ENCODE results near the gene EMID1.
"Not testable (repeated sequence)": the region's sequence is repeated elsewhere in the genome, so short reads cannot be mapped to it uniquely, and the experiment has no call there.

EMID1 gene

DNA sequence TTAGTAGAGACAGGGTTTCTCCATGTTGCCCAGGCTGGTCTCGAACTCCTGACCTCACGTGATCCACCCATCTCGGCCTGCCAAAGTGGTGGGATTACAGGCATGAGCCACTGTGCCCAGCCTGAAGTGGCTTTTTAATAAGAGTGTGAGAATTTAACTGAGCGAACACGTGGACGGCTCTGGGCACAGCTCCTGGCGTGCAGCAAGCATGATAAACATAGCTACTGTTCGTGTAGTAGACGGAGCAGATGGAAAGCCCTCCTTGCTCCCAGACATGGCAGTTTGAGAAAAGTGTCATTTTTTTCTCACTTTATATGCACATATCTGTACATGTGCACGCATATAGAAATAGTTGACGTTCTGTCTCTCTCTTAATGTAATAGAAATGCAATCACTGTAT lies 7.0 kb downstream of the EMID1 start:
- no peak for DNase-seq

- DNase-seq, result no peak
These were observed 7.8 kb downstream of the EMID1 start for GRCh38 chr22:29213493-29213892.

DNA sequence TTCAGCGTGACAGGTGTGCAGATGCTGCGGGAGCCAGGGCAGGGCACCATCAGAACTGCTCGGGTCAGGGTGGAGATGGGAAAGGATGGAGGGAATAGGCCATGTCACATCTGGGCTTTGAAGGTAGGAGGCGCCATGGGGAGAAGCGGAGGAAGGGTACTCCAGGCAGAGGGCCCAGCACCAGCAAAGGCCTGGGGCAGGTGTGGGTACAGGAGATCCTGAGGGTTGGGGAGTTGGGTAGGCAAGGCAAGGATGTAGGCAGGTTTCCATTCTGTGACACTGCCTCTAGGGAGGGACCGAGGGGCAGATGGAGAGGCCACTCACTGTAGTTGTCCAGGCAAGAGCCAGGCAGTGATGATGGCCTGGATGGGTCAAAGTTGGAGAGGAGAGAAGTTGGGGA lies 8.5 kb downstream of the EMID1 start:
- no peak for DNase-seq

DNA sequence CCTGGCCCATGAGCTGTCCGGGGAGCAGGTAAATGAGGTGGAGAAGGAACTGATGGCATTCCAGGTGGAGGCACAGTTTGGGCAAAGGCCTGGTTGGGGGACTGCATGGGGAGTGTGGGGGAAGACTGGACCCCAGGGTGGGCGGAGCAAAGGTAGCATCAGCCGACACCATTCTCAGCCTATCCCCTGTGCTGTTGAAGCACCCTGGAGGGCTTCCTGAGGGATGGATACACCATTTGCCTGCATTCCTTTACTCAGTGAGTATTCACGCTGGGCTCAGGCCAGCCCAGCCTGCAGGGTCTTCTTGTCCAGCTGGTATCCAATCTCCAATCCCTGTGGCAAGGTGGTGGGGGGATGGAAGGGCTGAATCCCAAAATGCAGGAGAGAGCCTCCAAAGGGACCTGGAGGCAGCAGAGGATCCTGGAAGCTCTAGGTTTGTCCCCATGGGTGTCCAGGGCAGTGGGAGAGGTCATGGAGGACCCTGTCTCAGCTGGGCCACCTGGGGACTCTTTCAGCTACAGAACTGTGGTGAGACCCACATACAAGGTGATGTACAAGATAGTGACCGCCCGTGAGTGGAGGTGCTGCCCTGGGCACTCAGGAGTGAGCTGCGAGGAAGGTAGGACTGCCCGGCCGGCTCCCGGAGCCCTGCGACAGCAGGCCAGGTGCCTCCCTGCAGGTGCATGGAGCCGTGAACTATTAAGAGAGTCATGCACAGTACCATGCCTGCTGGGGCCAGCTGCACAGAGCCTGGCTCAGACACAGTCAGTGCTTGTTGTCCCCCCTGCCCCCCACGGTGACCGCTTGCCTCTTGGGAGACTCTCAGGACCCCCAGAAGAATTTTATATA lies 9.5 kb downstream of the EMID1 start:
- no peak for DNase-seq

DNA sequence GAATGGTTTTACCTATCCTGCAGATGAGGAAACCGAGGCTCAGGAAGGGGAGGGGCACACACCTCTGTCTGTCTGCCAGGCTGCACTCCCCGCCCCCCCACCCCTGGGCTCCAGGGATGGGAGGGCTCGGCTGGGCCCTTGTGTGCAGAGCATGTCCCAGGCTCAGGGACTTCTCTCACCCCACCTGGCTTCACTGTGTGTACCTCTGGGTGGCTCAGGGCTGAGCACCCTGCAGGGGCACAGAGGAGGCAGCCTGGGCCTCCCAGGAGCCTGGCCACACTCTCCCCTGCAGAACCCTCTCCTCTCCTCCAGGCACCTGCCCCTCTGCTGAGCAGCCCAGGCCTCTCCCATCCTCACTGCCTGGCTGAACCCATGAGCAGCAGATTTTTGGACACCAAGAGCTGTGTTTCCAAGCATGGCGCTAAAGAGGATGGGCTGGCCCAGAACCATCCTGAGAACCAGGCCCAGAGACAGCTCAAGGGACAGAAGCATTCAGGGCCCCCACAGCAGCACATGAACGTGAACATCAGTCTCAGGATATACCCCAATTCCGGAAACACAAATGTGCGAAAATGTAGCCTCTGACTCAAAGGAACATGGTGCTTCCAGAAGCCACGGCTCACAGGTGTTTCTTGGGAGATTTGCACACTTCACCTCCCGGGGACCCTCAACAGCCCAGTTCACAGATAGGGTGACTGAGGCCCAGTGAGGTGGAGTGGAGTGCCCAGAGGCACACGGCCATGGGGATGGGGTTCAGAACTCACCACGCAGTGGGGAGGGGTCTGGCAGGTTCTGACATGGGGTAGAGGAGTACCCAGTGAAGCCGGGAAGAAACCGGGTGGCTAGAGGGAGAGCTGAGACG lies 10.5 kb downstream of the EMID1 start:
- DNase-seq, result no peak

DNA sequence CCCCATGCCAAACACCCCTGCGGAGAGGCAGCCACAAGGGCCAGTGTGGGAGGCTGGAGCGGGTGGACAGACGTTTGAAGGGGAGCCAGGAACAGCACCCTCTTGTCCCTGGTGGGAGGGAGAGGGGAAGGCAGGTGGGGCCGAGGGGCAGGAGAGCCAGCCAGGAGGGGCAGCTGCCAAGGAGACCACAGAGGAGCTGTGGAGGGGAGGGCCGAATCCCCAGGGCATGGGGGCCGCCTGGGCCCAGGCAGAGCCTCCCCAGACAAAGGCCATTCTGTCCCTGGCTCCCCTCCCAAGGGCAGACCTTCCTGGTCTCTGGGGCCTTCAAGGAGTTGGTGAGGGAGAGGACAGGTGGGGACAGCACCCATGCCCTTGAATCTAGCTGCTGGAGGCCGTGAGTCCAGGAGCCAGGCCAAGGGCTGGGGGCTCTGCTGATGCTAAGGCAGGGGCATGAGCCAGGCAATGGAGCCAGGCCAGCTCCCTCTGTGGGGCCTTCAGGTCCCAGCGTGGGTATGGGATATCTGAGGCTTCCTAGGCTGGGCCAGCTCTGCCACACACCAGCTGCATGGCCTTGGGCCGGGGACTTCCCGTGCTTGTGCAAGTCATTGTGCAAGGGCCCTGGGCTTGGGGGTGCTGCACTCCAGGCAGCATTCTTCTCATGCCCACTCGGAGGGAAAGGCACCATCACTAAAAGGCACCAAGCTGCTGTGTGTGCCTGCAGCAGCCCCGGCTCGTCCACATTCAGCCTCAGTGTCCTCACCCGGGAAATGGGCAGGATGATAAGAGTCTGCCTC lies 11.4 kb downstream of the EMID1 start:
- no peak for DNase-seq

DNA sequence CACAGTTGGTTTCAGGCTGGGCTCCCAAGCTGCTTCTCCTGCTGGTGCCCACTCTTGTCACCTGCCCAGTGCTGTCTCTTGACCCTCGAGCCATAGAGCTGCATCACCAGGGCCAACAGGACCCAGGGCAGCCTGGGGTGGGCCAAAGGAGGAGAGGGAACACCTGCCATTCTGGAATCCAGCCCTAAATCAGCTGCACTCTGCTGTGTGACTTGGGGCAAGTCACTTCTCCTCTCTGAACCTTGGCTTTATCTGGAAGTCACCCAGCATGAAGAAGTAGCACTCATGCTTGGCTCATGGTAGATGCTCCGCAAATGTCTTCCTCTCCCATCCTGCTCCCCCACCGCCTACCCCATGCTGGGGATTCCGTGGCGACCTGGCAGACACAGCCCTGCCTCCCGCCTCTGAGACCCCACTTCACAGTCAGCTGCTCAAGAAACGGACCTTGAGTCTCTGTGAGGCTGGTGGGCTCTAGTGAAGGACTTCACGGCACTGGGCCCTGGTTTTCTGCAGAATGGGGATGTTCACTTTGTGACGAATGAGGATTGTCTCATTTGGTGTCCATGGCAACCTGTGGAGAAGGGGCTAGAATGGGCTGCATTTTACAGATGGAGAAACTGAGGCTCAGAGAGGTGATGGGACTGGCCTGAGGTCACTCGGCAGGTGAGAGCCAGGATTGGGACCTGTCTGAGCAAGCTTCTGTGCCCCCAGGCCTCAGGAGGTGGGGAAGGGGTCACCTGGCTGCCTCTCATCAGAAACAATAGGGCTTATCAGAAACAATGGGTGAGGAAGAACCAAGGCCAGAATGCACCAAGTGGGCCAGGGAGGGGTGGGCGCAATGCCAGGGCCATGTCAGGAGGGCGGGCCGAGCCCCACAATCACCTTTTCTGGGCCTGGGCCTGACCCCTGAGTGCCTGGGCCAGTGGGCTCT lies 12.4 kb downstream of the EMID1 start:
- no peak for DNase-seq

DNA sequence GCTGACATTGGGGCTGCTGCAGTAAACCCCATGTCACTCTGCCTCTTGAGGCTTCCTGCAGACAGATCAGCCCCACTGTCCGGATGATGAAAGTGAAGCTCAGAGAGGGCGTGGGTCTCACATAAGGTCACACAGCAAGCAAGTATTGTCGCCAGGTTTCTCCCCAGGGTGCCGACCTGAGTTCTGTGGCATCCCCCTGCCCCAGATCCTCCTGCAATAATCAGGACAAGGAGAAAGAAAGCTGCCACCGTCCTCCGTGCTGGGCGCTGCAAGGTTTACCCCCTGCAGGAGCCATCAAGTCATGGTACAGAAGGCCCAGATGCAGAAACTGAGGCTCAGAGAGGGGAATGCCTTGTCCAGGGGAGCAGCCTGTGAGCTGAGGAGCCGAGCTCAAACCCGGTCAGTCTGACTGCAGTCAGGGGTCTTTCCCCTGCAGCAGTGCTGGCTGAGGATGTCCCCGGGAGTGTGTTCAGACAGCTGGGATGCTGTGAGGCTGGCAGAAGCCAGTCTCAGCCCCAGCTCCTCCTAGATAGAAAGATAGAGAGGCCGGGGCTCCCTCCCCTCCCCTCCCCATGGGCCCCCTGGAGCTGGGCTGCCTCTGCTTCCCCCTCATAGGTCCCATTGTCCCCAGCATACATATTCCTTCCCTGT lies 13.2 kb downstream of the EMID1 start:
- DNase-seq, result no peak

GRCh38 chr22:29219409-29219782 lies 13.7 kb downstream of the EMID1 start:
- DNase-seq, result not testable (repeated sequence)

GRCh38 chr22:29219881-29220670 lies 14.4 kb downstream of the EMID1 start:
- DNase-seq, result no peak

DNA sequence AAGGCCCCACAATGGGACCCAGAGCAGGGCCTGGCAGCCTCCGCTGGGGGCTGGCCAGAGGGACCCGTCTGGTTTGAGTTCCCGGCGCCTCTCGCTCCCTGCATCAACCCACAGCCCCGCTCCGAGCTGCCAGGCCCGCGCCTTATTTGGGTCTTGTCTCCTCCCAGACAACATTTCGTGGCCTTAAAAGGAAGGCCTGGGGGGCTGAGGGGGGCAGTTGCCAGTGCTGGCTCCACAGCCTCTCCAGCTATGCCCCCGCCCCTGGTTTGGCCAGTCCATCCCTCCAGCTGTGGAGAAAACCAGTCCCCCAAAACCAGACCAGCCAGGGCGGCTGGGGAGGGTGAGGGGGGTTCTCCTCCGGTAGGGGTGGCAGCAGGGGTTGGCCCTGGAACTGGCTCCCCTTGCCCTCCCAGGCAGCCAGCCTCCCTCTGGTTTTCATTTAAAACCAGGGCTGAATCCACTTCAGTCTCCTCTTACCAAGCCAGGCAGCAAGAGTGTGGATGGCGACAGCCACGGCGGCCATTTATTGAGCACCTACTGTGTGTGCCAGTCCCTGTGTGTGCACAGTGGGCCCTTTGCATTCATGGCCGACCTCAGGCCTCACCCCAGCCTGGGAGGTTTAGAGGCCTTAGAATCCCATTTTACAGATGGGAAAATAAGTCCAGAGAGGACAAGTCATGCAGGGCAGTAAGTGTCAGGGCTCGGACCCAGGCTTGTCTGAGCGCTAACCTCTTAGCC lies 18.6 kb downstream of the EMID1 start:
- no peak for DNase-seq

- DNase-seq, result no peak
These were observed 19.2 kb downstream of the EMID1 start for GRCh38 chr22:29224859-29225410.

DNA sequence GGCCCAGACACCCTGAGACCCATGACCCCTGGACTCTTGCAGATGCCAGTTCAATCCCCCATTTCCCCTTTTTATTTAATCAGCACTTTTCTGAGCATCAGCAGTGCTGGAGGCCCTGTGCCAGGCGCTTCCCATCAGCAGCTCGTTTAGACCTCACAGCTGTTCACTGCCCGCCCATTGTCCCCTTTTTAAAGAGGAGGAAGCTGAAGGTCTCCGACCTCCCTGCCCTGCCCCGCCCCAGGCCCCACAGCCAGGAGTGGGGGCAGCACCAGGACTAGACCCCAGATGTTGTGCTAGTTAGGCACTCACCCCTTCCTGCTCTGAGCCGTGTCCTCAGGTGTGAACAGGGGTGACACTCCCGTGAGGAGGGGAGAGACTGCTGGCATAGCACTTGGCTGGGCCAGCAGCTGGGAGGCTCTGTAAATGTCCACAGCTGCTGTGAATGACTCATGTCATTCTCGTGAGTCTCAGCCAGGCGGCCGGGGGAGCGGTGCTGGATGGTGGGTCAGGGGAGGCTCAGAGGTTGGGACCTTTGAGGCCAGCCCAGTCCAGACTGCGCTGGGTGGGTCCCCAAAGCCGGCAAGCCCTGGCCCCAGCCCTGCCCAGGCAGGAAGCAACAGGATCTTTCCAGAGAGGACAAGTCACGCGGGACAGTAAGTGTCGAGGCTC lies 19.9 kb downstream of the EMID1 start:
- no peak for DNase-seq

DNA sequence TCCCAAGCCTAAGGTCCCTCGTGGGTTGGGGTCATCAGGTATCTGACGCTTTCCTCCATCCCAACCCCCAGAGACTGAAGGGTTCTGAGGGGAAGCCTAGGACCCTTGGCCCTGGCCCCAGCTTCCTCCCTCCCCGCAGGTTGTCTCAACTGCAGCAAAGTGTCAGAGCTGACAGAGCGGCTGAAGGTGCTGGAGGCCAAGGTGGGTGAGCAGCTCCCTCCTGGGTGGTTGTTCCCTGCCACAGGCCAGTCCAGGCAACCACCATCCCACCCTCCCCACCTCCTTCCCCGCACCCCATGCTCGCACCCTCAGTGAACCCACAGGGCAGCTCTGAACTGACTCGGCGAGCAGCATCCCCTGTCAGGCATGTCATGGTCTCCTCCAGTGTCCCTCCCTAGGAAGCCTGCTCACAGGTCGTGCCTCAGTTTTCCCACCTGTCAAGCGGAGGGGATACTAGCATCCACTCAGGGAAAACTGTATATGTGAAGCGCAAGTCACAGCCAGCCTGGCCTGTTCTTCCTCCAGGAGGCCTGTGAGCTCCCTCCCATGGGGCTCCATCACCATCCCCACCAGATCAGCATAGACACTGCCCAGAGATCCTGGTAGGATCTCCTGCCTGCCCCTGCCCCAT lies 20.8 kb downstream of the EMID1 start:
- no peak for DNase-seq

DNA sequence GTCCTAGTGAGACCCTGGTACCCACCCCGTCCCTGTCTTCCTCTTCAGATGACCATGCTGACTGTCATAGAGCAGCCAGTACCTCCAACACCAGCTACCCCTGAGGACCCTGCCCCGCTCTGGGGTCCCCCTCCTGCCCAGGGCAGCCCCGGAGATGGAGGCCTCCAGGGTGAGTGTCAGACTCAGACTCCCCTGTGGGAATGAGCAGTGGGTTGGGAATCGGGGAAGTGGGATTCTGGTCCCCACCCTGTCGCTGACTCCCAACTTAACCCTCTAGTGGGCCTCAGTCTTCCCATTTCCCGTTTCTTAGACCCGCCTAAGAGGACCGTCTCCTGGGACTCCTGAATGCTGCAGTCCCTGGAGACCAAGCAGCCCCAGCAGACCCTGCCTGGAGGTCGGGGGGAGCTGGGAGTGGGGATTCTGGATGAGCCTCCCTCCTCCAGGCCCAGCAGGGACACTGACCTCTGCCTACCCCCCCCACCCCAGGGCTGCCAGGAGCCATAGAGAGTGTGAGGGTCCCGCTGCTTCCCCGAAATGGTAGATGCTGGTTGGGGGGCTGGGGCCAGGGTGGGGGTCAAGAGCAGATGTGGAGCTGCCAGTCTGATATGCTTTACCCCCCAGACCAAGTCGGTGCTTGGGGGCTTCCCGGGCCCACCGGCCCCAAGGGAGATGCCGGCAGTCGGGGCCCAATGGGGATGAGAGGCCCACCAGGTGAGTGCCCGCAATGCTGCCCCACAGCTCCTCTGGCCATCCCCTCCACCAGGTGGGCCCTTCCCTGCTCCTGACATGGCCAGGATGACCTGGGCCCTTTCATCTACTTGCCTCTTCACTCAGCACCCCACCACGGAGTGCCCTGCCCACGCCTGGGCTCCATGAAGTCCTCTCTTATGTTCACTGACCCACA lies 25.5 kb downstream of the EMID1 start:
- no peak for DNase-seq

DNA sequence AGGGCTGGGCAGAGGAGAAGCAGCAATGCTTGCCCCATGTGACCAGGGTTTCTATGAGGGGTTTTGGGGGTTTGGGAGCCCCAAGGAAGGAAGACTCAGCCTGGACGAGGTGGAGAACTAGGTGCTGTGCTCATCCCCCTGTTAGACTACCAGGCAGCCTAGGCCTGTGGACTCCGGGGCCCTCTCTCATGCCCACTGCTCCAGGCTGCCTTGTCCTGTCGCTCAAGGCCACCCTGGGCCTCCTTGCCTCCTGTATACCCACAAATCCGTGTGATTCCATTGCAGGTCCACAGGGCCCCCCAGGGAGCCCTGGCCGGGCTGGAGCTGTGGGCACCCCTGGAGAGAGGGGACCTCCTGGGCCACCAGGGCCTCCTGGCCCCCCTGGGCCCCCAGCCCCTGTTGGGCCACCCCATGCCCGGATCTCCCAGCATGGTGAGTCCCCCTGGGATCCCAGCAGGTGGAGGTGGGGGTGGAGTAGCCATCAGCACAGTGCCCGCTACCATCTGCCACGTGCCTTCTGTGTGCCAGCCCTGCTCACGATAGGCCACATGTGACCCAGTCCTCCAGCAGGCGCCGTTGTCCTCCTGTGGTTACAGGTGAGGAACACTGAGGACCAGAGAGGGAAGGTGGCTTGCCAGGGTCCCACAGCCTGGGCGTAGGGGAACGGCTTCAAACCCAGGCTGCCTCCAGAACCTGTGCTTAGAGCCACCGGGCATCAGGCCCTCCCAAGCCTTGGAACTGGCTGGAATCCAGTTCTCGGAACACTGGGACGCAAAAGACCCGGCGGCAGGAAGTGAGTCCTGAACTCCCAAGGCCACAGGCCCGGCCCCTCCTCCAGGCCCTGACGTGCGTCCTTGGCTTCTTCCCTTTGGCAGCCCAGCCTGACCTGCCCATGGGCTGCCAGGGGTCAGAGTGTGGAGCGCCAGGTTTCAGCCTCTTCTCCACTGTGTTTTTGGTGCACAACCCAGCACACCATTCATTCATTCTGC lies 26.6 kb downstream of the EMID1 start:
- no peak for DNase-seq

Data from NCI-H1105 (cell line).